ENCODE results near the gene REEP1.

DNA sequence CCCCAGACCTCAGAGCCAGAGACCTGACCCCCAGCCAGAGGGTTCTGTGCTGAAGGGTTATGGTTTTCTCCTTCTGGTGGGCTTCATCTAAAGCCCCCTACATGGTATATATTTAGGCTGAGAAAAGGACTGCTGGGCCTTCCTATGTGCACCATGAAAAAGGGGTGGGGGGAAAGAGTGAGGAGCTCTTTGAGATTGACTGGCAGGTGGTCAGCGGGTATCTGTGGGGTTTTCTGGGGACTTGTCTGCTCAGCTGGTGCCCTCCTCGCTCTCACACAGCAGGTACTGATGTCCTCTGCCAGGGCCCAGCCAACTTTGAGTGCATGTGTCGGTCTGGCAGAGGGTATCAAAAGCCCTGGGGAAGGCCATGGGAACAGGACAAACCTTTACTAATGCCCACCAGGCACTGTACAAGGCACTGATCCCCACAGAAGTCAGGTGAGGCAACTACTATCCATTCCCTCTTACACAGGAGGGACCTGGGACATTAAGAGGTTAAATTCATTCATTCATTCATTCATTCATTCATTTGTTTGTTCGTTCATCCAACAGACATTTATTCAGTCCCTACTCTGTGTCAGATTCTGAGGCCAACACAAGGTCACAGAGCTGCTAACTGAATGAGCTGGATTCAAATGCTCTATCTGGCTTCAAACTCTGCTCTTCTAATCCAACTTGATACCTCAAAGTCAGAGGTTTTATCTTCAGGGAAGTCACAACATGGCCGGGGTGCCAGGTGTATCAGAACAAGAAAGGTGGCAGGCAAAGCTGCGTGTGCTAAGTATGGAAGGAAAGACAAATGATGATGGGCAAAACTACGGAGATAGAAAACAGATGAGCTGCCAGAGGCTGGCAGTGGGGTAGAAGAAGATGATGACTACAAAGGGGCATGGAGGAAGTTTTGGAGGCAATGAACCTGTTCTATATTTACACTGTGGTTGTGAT, 44.6 kb downstream of the REEP1 start:
- TF ChIP-seq, protein P1, sequence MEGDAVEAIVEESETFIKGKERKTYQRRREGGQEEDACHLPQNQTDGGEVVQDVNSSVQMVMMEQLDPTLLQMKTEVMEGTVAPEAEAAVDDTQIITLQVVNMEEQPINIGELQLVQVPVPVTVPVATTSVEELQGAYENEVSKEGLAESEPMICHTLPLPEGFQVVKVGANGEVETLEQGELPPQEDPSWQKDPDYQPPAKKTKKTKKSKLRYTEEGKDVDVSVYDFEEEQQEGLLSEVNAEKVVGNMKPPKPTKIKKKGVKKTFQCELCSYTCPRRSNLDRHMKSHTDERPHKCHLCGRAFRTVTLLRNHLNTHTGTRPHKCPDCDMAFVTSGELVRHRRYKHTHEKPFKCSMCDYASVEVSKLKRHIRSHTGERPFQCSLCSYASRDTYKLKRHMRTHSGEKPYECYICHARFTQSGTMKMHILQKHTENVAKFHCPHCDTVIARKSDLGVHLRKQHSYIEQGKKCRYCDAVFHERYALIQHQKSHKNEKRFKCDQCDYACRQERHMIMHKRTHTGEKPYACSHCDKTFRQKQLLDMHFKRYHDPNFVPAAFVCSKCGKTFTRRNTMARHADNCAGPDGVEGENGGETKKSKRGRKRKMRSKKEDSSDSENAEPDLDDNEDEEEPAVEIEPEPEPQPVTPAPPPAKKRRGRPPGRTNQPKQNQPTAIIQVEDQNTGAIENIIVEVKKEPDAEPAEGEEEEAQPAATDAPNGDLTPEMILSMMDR (conservative IDR thresholded peaks at IDR 0.05; ENCODE audit: low read depth, low read length), result no peak
- TF ChIP-seq MAZ (IDR thresholded peaks at IDR 0.05; ENCODE audit: borderline replicate concordance, low read depth, low read length) (no peak), RAD21 (IDR thresholded peaks at IDR 0.05; ENCODE audit: low read length) (no peak), POLR2A (IDR thresholded peaks at IDR 0.05; ENCODE audit: low read depth, low read length) (no peak)

Measured in IMR-90 (cell line).